Measurements from ENCODE around the gene BEAN1.
"Not testable (repeated sequence)": the region's sequence is repeated elsewhere in the genome, so short reads cannot be mapped to it uniquely, and the experiment has no call there.

Gene BEAN1

DNA sequence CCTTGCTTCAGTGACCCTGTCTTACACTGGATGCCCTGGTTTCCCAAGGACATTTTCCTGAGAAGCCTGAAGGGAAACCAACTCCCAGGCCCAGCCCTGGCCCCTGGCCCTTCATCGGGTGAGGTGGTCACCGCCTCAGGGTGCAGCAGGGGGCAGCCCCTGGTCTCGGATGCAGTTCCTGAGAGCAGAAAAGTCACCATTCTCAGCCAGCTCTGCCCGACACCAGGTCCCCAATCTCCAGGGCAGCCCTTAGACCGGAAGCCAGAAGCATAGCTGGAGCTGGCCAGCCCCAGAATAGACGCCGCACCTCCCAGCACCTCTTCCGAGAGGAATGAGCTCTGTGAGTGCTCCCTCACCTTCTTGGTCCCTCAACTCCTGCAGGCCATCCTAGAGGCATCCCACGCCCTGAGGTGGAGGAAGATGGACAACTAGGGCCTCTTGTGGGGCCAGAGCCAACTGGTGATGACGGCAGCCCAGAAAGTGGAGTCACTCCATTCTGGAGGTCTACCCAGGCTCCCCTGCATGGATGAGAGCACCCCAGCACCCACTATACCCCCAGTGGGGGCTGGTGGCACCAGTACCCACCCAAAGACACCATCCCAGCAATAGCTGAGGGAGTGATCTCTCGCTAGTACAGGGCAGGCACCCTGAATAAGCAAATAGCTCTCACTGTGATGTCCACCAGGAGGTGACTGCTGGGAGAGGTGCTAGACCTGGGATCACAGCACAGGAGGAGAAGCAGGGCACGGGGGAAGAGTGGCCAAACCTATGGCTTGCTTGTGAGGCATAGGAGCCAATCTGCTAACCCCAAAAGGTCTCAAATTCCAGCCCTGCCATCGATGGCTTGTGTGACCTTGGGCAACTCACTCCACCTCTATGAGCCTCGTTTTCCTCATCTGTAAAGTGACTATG is 66.7 kb downstream of the BEAN1 start:
- Histone ChIP-seq H3K9ac (ENCODE audit: low read depth, low read length) (no peak overlapping the region), H3K36me3 (ENCODE audit: insufficient read depth, low read length) (no peaks in the 10 kb centered on the region), H3K9me3 (ENCODE audit: control insufficient read depth, insufficient read depth, low read length) (peaks cover 6% of the 10 kb centered on the region; the same call in 1 of the 2 replicates), H3K4me1 (ENCODE audit: insufficient read depth, low read length) (no peaks in the 10 kb centered on the region)

DNA sequence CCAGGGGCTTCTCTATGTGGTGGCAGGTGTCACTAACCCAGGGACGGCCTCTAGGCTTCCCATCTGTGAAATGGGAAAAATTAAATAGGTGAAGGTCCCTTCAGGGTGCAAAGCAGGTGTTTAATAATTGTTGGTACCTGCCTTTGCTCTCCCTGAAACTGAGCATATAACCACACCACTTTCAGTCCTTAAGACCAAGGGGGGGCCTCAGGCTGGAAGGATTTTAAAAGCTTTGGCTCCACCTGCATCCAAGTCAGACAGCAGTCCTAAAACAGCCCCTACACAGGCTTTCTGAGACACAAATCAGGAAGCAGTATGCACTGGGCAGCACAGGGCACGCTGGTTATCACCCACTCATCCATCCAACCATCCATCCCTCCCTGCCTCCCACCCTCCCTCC is 67.8 kb downstream of the BEAN1 start:
- peaks cover 2% of the 10 kb centered on the region; the same call in 1 of the 2 replicates for H3K9me3 ChIP-seq (ENCODE audit: control insufficient read depth, insufficient read depth, low read length)
- H3K4me1 ChIP-seq (ENCODE audit: insufficient read depth, low read length), result no peaks in the 10 kb centered on the region
- no peak overlapping the region for H3K9ac ChIP-seq (ENCODE audit: low read depth, low read length)
- no peaks in the 10 kb centered on the region for H3K36me3 ChIP-seq (ENCODE audit: insufficient read depth, low read length)

DNA sequence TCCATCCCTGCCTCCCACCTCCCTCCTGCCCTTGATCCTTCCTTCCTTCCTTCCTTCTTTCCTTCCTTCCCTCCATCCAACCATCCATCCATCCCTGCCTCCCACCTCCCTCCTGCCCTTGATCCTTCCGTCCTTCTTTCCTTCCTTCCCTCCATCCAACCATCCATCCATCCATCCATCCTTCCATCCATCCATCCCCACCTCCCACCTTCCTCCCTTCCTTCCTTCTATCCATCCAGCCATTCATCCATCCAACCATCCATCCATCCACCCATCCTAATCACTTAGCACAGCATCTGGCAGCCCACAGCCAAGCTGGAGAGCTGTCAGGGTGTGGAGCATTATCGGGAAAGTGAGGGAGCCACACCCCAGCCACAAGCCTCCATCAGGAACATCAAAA is 68.3 kb downstream of the BEAN1 start:
- Histone ChIP-seq H3K36me3 (ENCODE audit: insufficient read depth, low read length) (no peaks in the 10 kb centered on the region), H3K4me1 (ENCODE audit: insufficient read depth, low read length) (no peaks in the 10 kb centered on the region), H3K9ac (ENCODE audit: low read depth, low read length) (no peak overlapping the region), H3K9me3 (ENCODE audit: control insufficient read depth, insufficient read depth, low read length) (peaks cover 2% of the 10 kb centered on the region; the same call in 1 of the 2 replicates)

DNA sequence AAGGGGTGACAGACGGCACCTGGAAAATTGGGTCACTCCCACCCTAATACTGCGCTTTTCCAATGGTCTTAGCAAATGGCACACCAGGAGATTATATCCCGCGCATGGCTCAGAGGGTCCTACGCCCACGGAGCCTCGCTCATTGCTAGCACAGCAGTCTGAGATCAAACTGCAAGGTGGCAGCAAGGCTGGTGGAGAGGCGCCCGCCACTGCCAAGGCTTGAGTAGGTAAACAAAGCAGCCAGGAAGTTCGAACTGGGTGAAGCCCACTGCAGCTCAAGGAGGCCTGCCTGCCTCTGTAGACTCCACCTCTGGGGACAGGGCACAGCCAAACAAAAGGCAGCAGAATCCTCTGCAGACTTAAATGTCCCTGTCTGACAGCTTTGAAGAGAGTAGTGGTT is 69.1 kb downstream of the BEAN1 start:
- H3K36me3 ChIP-seq (ENCODE audit: insufficient read depth, low read length); H3K9me3 ChIP-seq (ENCODE audit: control insufficient read depth, insufficient read depth, low read length); H3K4me1 ChIP-seq (ENCODE audit: insufficient read depth, low read length); H3K9ac ChIP-seq (ENCODE audit: low read depth, low read length): not testable (repeated sequence)

DNA sequence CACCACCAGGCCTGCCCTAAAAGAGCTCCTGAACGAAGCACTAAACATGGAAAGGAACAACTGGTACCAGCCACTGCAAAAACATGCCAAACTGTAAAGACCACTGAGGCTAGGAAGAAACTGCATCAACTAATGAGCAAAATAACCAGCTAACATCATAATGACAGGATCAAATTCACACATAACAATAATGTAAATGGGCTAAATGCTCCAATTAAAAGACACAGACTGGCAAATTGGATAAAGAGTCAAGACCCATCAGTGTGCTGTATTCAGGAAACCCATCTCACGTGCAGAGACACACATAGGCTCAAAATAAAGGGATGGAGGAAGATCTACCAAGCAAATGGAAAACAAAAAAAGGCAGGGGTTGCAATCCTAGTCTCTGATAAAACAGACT is 70.8 kb downstream of the BEAN1 start:
- H3K9me3 ChIP-seq (ENCODE audit: control insufficient read depth, insufficient read depth, low read length); H3K9ac ChIP-seq (ENCODE audit: low read depth, low read length): not testable (repeated sequence)

DNA sequence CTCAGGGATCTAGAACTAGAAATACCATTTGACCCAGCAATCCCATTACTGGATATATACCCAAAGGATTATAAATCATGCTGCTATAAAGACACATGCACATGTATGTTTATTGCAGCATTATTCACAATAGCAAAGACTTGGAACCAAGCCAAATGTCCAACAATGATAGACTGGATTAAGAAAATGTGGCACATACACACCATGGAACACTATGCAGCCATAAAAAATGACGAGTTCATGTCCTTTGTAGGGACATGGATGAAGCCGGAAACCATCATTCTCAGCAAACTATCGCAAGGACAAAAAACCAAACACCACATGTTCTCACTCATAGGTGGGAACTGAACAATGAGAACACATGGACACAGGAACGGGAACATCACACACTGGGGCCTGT is 74.5 kb downstream of the BEAN1 start:
- H3K36me3 ChIP-seq (ENCODE audit: insufficient read depth, low read length); H3K9me3 ChIP-seq (ENCODE audit: control insufficient read depth, insufficient read depth, low read length); H3K9ac ChIP-seq (ENCODE audit: low read depth, low read length); H3K4me1 ChIP-seq (ENCODE audit: insufficient read depth, low read length): not testable (repeated sequence)

More for the DNA sequence above, 70.8 kb downstream of the BEAN1 start:
- H3K4me1 ChIP-seq (ENCODE audit: insufficient read depth, low read length); H3K36me3 ChIP-seq (ENCODE audit: insufficient read depth, low read length): not testable (repeated sequence)

DNA sequence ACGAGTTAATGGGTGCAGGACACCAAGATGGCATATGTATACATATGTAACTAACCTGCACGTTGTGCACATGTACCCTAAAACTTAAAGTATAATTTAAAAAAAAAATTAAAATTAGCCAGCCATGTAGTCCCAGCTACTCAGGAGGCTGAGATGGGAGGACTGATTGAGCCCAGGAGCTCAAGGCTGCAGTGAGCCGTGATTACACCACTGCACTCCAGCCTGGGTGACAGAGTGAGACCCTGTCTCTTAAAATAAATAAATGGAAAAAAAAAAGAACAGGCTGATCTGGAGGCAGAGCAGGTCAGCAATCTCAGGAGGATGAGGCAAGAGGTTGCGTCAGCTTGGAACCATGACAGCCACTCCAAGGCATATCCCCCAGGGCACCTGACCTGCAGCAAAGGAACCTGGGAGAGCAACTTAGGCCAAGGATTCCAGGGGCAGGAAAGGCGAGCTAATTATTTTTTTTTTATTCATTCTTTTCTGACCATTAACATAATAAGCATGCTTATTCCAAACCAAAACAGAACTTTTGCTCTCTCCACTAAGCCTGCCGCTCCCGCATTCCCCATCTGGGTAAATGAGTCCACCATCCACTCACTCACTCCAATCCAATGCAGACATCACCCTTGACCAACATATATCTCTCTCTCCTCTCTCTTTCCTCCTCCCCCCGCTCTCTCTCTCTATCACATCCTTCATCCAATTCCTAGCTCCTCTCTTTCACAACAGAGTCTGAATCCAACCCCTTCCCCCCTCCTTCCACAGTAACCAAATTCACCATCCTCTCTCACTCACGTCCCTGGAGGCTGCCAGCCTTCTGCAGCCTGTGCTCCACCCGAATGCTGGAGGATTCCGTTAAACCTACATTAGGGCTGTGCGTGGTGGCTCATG is 75.2 kb downstream of the BEAN1 start:
- Histone ChIP-seq H3K9me3 (ENCODE audit: control insufficient read depth, insufficient read depth, low read length) (no peaks in the 10 kb centered on the region), H3K4me1 (ENCODE audit: insufficient read depth, low read length) (no peaks in the 10 kb centered on the region), H3K9ac (ENCODE audit: low read depth, low read length) (no peak overlapping the region), H3K36me3 (ENCODE audit: insufficient read depth, low read length) (no peaks in the 10 kb centered on the region)

DNA sequence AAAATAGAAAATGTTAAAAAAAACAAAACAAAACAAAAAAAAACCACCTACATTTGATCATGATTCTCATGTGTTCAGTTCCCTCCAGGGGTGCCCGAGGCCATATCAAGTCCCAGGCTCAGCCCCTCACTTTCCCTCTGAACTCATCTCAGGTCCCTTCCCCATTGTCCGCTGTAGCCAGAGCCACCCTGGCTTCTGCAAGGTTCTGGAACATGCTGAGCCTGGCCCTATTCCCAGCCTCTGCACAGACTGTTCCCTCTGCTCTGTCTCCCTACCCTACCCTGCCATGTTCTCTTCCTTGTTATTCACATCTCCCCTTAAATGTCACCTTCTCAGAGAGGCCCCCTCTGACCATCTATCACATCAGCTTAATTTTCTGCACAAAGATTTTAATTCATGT is 75.9 kb downstream of the BEAN1 start:
- Histone ChIP-seq H3K9ac (ENCODE audit: low read depth, low read length) (no peak overlapping the region), H3K4me1 (ENCODE audit: insufficient read depth, low read length) (no peaks in the 10 kb centered on the region), H3K9me3 (ENCODE audit: control insufficient read depth, insufficient read depth, low read length) (no peaks in the 10 kb centered on the region)

DNA sequence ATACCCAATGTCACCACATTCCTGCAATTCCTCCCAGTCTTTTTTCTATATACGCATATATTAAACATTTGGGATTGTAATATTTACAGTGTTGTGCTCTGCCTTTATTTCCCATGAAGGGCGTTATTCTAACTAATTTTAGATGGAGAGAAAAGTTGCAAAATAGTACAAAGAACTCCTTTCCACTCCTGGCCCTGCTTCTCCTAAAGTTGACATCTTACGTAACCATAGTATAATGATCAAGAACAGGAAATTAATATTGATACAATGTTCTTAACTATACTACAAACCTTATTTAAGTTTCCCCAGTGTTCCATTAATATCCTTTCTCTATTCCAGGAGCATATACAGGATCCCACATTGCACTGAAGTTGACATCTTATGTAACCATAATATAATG is 76.5 kb downstream of the BEAN1 start:
- H3K4me1 ChIP-seq (ENCODE audit: insufficient read depth, low read length), result no peaks in the 10 kb centered on the region
- no peaks in the 10 kb centered on the region for H3K36me3 ChIP-seq (ENCODE audit: insufficient read depth, low read length)
- H3K9me3 ChIP-seq (ENCODE audit: control insufficient read depth, insufficient read depth, low read length), result no peaks in the 10 kb centered on the region
- no peak overlapping the region for H3K9ac ChIP-seq (ENCODE audit: low read depth, low read length)

More for the DNA sequence above, 75.9 kb downstream of the BEAN1 start:
- H3K36me3 ChIP-seq (ENCODE audit: insufficient read depth, low read length), result no peaks in the 10 kb centered on the region

DNA sequence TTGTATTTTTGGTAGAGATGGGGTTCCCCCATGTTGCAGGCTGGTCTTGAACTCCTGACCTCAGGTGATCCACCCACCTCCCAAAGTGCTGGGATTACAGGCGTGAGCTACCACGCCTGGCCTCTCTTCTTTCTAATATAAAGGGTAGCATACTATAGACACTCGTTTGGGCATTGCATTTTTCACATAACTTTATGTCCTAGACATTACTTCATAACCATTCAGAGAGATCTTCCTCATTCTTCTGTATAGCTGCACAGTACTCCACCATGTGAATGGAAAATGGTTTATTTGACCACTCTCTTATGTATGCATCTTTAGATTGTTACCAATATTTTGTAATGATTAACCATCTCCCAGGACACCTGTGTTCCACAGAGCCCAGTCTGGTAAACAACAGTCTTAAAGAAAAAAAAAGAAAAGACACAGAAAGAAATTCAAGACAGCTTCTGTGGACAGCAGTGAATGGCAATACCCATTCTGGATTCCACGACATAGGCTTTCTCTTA is 80.7 kb downstream of the BEAN1 start:
- Histone ChIP-seq H3K9me3 (ENCODE audit: control insufficient read depth, insufficient read depth, low read length) (no peaks in the 10 kb centered on the region), H3K36me3 (ENCODE audit: insufficient read depth, low read length) (no peaks in the 10 kb centered on the region), H3K9ac (ENCODE audit: low read depth, low read length) (no peak overlapping the region), H3K4me1 (ENCODE audit: insufficient read depth, low read length) (peaks cover 17% of the 10 kb centered on the region)

DNA sequence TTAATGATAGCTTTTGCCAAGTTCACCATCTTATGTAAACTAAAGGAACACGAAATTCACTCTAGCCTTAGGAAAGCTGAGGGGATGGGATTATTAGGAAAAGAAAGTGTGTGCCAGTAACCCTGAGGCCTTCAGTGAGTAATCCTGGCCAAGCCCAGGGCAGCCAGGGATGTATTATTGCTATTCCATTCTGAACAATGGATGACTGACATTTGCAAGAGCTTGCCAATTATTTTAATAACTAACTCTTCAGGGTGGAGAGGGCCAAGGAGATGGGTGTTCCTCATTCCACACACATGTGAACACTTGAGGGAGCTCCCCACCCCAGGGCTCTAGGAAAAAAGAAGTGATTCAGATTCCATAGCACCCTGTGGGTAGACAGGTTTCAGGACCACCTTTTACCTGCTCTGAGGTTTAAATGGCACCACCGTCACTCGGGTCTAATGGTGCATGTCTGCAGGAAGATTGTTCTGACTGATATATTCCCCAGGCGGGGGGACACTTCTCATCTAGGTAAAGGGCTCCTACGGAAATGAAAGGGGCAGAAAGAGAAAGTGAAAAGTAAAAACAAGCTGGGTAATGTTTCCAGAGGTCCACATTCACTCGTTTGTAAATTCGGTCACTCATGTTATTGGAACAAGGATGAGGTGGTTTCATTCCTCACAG is 81.3 kb downstream of the BEAN1 start:
- H3K9me3 ChIP-seq (ENCODE audit: control insufficient read depth, insufficient read depth, low read length), result no peaks in the 10 kb centered on the region
- H3K4me1 ChIP-seq (ENCODE audit: insufficient read depth, low read length), result peaks cover 23% of the 10 kb centered on the region
- H3K9ac ChIP-seq (ENCODE audit: low read depth, low read length), result no peak overlapping the region
- no peaks in the 10 kb centered on the region for H3K36me3 ChIP-seq (ENCODE audit: insufficient read depth, low read length)

DNA sequence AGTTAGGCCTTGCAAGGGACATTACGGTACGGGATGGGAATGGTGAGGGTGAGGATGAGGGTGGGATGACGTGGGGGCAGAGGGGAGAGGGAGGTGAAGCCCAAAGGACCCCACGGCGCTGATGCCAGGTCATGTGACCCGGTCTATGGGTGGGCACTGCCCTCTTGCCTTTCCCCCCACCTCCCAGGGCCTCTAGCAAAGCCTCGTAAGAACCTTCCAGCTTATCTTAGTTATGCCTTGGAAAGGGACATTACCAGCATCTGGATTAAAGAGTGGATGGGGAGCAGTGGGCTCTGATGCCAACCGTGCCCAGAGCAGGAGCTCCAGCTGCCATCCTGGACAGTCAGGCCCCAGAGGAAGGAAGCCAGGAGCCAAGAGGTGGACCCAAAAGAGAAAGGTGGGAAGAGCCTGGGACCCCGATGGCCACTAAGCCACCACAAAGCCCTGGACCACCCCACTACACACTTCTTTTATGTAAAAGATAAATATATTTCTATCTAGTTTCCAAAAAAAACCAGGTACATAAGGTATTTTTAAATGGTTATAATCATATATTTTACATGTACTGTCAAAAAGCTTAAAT is 81.9 kb downstream of the BEAN1 start:
- no peaks in the 10 kb centered on the region for H3K36me3 ChIP-seq (ENCODE audit: insufficient read depth, low read length)
- H3K9ac ChIP-seq (ENCODE audit: low read depth, low read length), result no peak overlapping the region
- no peaks in the 10 kb centered on the region for H3K9me3 ChIP-seq (ENCODE audit: control insufficient read depth, insufficient read depth, low read length)
- peaks cover 26% of the 10 kb centered on the region for H3K4me1 ChIP-seq (ENCODE audit: insufficient read depth, low read length)

DNA sequence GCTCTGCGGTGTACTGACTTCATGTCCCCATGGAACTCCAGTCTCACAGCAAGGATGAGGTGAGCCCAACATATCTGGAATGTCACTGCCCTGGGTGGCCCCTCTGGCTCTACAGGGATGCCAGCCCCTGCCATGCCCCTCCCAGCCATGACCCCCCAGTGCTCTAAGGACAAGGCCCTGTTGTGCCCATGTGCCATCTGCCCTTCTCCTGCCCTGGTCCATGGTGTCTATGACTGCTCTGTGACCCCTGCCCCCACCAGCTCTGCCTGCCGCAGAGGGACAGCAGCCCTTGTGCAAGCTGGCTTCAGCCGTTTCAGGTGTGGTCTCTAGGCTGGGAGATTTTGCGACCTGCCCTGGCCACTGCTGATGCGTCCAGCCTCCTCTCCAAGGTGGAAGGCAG is 82.5 kb downstream of the BEAN1 start:
- Histone ChIP-seq H3K36me3 (ENCODE audit: insufficient read depth, low read length) (no peaks in the 10 kb centered on the region), H3K9me3 (ENCODE audit: control insufficient read depth, insufficient read depth, low read length) (no peaks in the 10 kb centered on the region), H3K9ac (ENCODE audit: low read depth, low read length) (no peak overlapping the region), H3K4me1 (ENCODE audit: insufficient read depth, low read length) (peaks cover 26% of the 10 kb centered on the region)

DNA sequence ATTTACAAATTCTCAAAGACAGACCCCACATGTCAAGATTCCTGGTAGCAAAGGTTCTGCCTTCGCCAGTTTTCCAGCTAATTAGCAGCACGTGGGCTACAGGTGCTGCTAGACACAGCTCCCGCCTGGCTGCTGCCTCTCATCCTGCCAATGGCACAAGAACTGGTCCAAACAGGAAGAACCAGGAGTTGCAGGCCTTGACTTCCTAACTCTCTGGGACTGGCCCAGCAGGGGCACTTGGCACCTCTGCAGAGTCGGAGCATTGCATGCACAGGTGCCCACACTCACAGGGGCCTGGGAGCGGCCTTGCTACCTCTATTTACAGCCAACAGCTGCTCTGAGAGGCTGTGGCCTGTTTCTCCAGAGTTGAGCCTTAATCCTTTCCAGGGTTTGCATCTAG is 83.2 kb downstream of the BEAN1 start:
- H3K4me1 ChIP-seq (ENCODE audit: insufficient read depth, low read length), result peaks cover 29% of the 10 kb centered on the region
- H3K9ac ChIP-seq (ENCODE audit: low read depth, low read length), result no peak overlapping the region
- no peaks in the 10 kb centered on the region for H3K9me3 ChIP-seq (ENCODE audit: control insufficient read depth, insufficient read depth, low read length)
- H3K36me3 ChIP-seq (ENCODE audit: insufficient read depth, low read length), result no peaks in the 10 kb centered on the region
